Measurements from ENCODE around the gene KIR2DL1.
A peak's percentile ranks its signal among the peaks of the same experiment; 100 is the strongest.
"Not testable (repeated sequence)": the region's sequence is repeated elsewhere in the genome, so short reads cannot be mapped to it uniquely, and the experiment has no call there.

Gene KIR2DL1

DNA sequence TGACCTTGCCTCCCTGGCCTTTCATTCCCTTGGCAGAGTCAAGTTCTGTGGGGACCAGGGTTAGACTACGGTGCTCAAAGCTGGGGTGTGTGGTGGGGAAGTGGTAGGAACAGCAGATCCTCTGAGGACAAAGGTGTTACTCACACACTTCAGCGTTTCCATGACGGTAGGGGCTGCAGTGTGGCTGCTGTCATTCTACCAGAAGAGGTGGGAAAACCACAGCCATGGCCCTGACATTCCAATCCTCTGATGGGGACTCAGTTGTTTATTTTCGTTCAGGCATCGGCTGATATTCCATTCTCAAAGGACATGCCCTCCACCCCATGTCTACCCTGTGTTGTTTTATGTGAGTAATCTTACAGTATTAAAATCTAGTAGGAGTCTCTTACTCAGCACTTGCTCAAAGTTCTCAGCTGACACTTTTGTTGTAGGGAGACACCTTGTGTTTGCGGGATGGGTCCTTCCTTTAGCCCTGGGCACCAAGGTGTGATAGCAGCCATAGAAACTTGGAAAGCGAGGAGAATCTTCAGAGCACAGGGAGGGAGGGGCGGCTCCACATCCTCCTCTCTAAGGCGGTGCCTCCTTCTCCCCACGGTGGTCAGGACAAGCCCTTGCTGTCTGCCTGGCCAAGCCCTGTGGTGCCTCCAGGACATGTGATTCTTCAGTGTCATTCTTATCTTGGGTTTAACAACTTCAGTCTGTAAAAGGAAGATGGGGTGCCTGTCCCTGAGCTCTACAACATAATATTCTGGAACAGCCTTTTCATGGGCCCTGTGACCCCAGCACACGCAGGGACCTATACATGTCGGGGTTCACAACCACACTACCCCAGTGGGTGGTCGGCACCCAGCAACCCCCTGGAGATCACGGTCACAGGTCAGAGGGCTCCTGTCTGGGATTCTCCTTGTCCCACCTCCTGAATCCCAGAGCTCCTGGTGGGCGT is 1.7 kb downstream of the KIR2DL1 start:
- DNase-seq (ENCODE audit: low spot score), result peak; percentile 71
- not testable (repeated sequence) for FAIRE-seq

GRCh38 chr19:54772666-54773065 is 3.1 kb downstream of the KIR2DL1 start:
- not testable (repeated sequence) for DNase-seq (ENCODE audit: low spot score); FAIRE-seq

DNA sequence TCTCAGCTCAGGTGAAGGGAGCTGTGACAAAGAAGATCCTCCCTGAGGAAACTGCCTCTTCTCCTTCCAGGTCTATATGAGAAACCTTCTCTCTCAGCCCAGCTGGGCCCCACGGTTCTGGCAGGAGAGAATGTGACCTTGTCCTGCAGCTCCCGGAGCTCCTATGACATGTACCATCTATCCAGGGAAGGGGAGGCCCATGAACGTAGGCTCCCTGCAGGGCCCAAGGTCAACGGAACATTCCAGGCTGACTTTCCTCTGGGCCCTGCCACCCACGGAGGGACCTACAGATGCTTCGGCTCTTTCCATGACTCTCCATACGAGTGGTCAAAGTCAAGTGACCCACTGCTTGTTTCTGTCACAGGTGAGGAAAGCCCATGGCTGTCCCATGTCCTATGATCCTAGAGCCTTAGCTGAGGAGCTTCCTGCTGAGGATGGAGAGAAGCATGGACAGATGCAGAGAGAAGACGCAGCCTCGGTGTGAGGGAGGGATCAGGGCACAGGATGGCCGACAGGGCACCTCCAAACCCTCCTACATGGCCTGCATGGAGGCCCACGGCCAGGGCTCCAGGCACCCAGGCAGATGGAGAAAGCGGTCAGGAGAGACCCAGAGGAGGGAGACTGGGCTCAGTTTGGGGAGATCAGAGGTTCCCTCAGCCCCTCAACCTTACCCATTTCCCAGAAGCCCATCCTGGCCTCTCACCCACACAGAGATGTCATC is 5.7 kb downstream of the KIR2DL1 start:
- not testable (repeated sequence) for DNase-seq (ENCODE audit: low spot score)

DNA sequence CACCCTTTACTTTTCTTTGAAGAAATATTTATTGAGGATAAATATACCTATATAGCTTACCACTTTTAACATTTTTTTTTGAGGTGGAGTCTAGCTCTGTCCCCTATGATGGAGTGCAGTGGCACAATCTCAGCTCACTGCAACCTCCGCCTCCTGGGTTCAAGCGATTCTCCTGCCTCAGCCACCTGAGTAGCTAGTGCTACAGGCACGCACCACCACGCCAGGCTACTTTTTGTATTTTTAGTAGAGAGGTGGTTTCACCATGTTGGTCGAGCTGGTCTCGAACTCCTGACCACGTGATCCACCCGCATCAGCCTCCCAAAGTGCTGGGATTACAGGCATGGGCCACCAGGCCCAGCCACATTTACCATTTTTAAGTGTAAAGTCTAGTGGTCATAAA is 6.2 kb downstream of the KIR2DL1 start:
- not testable (repeated sequence) for DNase-seq (ENCODE audit: low spot score); FAIRE-seq

More for the DNA sequence above, 5.7 kb downstream of the KIR2DL1 start:
- not testable (repeated sequence) for FAIRE-seq

DNA sequence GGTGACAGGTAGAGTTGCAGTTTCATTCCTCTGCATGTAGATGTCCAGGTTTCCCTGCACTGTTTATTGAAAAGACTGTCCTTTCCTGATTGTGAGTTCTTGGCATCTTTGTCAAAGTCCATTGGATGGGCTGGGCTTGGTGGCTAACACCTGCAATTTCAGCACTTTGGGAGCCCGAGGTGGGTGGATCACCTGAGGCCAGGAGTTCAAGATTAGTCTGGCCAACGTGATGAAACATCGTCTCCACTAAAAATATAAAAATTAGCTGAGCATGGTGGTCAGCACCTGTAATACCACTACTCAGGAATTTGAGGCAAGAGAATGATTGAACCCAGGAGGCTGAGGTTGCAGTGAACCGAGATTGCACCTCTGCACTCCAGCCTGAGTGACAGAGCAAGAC is 8.3 kb downstream of the KIR2DL1 start:
- not testable (repeated sequence) for DNase-seq (ENCODE audit: low spot score); FAIRE-seq

GRCh38 chr19:54778896-54779295 is 9.3 kb downstream of the KIR2DL1 start:
- FAIRE-seq; DNase-seq (ENCODE audit: low spot score): not testable (repeated sequence)

DNA sequence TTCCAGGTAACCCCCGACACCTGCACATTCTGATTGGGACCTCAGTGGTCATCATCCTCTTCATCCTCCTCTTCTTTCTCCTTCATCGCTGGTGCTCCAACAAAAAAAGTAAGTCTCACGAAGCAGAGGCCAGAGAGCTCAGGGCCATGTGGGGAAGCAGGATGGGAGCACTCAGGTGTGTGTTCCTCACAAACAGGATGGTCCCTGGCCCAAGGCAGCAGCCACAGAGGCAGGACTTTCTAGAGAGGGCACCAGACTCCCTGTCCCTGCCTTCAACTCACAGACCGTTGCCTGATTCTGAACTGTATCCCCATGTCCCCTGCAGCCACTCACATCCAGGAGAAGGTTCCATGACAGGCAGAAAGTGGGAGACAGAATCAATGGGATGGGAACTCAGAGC is 13.3 kb downstream of the KIR2DL1 start:
- DNase-seq (ENCODE audit: low spot score); FAIRE-seq: not testable (repeated sequence)

DNA sequence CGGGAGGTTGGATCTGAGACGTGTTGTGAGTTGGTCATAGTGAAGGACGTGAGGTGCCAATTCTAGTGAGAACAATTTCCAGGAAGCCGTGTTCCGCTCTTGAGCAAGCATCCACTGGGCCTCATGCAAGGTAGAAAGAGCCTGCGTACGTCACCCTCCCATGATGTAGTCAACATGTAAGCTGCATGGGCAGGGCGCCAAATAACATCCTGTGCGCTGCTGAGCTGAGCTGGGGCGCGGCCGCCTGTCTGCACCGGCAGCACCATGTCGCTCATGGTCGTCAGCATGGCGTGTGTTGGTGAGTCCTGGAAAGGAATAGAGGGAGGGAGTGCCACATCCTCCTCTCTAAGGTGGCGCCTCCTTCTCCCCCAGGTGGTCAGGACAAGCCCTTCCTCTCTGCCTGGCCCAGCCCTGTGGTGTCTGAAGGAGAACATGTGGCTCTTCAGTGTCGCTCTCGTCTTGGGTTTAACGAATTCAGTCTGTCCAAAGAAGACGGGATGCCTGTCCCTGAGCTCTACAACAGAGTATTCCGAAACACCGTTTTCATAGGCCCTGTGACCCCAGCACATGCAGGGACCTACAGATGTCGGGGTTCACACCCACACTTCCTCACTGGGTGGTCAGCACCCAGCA is 16.6 kb downstream of the KIR2DL1 start:
- not testable (repeated sequence) for FAIRE-seq; DNase-seq (ENCODE audit: low spot score)

GRCh38 chr19:54788154-54788553 is 18.6 kb downstream of the KIR2DL1 start:
- not testable (repeated sequence) for FAIRE-seq; DNase-seq (ENCODE audit: low spot score)

GRCh38 chr19:54790711-54791110 is 21.1 kb downstream of the KIR2DL1 start:
- no peak for DNase-seq (ENCODE audit: low spot score)
- FAIRE-seq, result no peak

DNA sequence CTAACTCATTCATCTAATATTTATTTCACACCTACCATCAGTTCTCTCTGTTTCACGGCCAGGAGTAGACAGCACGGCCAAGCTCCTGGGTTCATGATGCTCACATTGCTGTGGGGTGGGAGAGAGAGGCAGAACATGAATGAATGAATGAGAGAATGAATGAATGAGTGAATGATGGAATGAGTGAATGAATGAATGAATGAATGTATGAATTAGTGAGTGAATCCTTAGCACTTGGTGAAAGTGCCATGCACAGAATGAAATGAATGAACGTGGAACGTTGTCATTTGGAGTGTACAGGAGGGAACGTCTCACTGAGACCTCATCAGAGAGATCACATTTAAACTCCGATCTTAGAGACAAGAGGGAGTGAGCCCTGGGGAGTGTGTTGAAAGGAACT is 21.9 kb downstream of the KIR2DL1 start:
- DNase-seq (ENCODE audit: low spot score) (no peak), FAIRE-seq (no peak)

- no peak for FAIRE-seq
- no peak for DNase-seq (ENCODE audit: low spot score)
These were observed 23.2 kb downstream of the KIR2DL1 start for GRCh38 chr19:54792814-54793213.

- DNase-seq (ENCODE audit: low spot score) (no peak), FAIRE-seq (no peak)
These were observed 26.2 kb downstream of the KIR2DL1 start for GRCh38 chr19:54795758-54796157.

DNA sequence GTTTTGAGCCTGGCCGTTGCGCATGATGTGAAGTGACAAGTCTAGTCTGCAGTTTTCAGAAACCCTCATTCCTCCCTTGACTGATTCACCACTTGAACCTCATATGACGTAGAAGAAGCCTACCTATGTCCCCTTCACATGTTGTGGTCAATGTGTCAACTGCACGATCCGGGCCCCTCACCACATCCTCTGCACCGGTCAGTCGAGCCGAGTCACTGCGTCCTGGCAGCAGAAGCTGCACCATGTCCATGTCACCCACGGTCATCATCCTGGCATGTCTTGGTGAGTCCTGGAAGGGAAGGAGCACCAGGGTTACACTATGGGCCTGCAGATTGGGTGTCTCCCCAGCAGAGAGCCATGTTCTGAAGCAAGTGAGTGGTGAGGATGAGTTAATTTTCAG is 33.8 kb downstream of the KIR2DL1 start, which contains the start of gene KIR2DL4:
Gene KIR2DL4, plus strand, starts transcription at position 201 of the 400 bp plus-strand sequence. Its CDS starts 42 bp downstream, at position 243.
- no peak for FAIRE-seq
- DNase-seq (ENCODE audit: low spot score), result no peak

- FAIRE-seq, result no peak
- no peak for DNase-seq (ENCODE audit: low spot score)
These were observed 34.5 kb downstream of the KIR2DL1 start for GRCh38 chr19:54804101-54804500.

DNA sequence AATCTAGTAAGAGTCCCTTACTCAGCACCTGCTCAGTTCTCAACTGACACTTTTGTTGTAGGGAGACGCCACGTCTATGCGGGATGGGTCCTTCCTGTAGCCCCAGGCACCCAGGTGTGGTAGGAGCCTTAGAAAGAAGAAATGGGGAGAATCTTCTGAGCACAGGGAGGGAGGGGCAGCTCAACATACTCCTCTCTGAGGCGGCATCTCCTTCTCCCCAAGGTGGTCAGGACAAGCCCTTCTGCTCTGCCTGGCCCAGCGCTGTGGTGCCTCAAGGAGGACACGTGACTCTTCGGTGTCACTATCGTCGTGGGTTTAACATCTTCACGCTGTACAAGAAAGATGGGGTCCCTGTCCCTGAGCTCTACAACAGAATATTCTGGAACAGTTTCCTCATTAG is 35.0 kb downstream of the KIR2DL1 start:
- DNase-seq (ENCODE audit: low spot score) (no peak), FAIRE-seq (no peak)

DNA sequence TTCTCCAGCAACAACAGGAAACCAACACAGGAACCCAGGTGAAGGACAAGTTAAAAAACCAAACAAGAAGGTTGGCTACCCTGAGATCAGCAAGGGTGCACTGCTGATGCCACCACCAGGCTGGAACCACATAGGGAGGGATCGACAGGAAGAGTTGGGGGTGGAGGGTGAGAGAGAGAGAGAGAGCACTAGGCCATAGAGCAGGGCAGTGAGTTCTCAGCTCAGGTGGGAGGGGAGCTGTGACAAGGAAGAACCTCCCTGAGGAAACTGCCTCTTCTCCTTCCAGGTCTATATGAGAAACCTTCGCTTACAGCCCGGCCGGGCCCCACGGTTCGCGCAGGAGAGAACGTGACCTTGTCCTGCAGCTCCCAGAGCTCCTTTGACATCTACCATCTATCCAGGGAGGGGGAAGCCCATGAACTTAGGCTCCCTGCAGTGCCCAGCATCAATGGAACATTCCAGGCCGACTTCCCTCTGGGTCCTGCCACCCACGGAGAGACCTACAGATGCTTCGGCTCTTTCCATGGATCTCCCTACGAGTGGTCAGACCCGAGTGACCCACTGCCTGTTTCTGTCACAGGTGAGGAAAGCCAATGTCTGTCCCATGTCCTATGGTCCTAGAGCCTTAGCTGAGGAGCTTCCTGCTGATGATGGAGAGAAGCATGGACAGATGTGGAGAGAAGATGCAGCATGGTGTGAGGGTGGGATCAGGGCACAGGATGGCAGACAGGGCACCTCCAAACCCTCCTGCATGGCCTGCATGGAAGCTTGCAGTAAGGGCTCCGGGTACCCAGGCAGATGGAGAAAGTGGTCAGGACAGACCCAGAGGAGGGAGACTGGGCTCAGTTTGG is 36.3 kb downstream of the KIR2DL1 start:
- FAIRE-seq, result no peak

GRCh38 chr19:54806516-54806838 is 36.9 kb downstream of the KIR2DL1 start:
- FAIRE-seq (no peak), DNase-seq (ENCODE audit: low spot score) (no peak)

More for the DNA sequence above, 36.3 kb downstream of the KIR2DL1 start:
- no peak for DNase-seq (ENCODE audit: low spot score)

GRCh38 chr19:54814571-54814970 is 45.0 kb downstream of the KIR2DL1 start:
- not testable (repeated sequence) for DNase-seq (ENCODE audit: low spot score); FAIRE-seq

DNA sequence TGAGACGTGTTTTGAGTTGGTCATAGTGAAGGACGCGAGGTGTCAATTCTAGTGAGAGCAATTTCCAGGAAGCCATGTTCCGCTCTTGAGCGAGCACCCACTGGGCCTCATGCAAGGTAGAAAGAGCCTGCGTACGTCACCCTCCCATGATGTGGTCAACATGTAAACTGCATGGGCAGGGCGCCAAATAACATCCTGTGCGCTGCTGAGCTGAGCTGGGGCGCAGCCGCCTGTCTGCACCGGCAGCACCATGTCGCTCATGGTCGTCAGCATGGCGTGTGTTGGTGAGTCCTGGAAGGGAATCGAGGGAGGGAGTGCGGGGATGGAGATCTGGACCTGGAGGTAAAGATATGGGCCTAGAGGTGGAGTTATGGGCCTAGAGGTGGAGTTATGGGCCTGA is 46.7 kb downstream of the KIR2DL1 start, which contains the start of gene KIR3DL1:
Gene KIR3DL1, plus strand, starts transcription at position 218 of the 400 bp plus-strand sequence.
- DNase-seq (ENCODE audit: low spot score); FAIRE-seq: not testable (repeated sequence)

All from RCC 7860 (cell line).